Endothelial cell of umbilical vein (primary cell): Measurements from ENCODE around the gene TMEM131. TPM values are rescaled to one million over a fixed set of nuclear protein-coding genes. Genes with fewer than 3 reads are reported as not detected.

Experiments used
- BruUV-seq: library from RNA; stranded (reverse); fragments of 400-500 nt; replicated peaks from 2 replicates; lab custom pipeline; 2021; lab: Mats Ljungman, UMichigan
- CTCF ChIA-PET: fragments of 300-600, 350-600 bp; sonication (Branson Sonifier 250); formaldehyde crosslinking; loops from one replicate; lab custom pipeline; 2021; ENCODE audit warnings: antibody characterized with exemption, inconsistent platforms; lab: Charles Lee
- POLR2A ChIA-PET: fragments of 300-600, 350-600 bp; sonication (Branson Sonifier 250); formaldehyde crosslinking; loops from one replicate; lab custom pipeline; 2021; ENCODE audit warnings: antibody characterized with exemption, inconsistent platforms; lab: Charles Lee
- DNase-seq: peaks from one replicate; pipeline ENCODE4 v3.0.0-alpha.2; 2011; ENCODE audit warnings: low read depth, low spot score
- FAIRE-seq: peaks from 2 replicates; lab custom pipeline; 2011; peaks lifted over from hg19 to GRCh38; lab: Jason Lieb, UNC
- H2AFZ ChIP-seq: 2 replicates; pipeline ENCODE4 v1.6.0; 2012; ENCODE audit warnings: low read depth, low read length, control low read depth, inconsistent platforms
- H3K27ac ChIP-seq: 2 replicates; pipeline ENCODE4 v1.5.1; 2011; ENCODE audit warnings: low read depth, mild to moderate bottlenecking, control low read depth, low read length, moderate library complexity; ENCODE audit not compliant: insufficient read depth
- H3K27me3 ChIP-seq, 2 experiments: 2 replicates each; pipeline versions ENCODE4 v1.6.0 to v1.6.1; 2011; ENCODE audit warnings: low read length in 2 of 2, mixed read lengths in 1 of 2; ENCODE audit not compliant: control insufficient read depth in 2 of 2, insufficient read depth in 2 of 2
- H3K36me3 ChIP-seq, 2 experiments: 2 replicates in 1 of 2; 3 replicates in 1 of 2; pipeline ENCODE4 v1.5.1; 2011; ENCODE audit warnings: low read length in 2 of 2, mild to moderate bottlenecking in 1 of 2, moderate library complexity in 1 of 2; ENCODE audit not compliant: control insufficient read depth in 2 of 2, insufficient read depth in 2 of 2; ENCODE audit errors: extremely low read depth in 1 of 2
- H3K4me1 ChIP-seq: 3 replicates; pipeline ENCODE4 v1.5.1; 2011; ENCODE audit warnings: mild to moderate bottlenecking, low read length; ENCODE audit not compliant: control insufficient read depth, insufficient read depth; ENCODE audit errors: extremely low read depth
- H3K4me2 ChIP-seq: 2 replicates; pipeline ENCODE4 v1.6.1; 2011; ENCODE audit warnings: low read length, control low read depth, mixed read lengths; ENCODE audit not compliant: insufficient read depth
- H3K4me3 ChIP-seq, 3 experiments: fragments of 200-600 bp in 1 of 3; sonication (generic), shearing (Covaris generic) in 1 of 3; replicated peaks in 1 of 3; 2 replicates each; pipeline ENCODE4 v1.5.1; 2011 to 2016; ENCODE audit warnings: control low read depth in 3 of 3, low read length in 3 of 3, mild to moderate bottlenecking in 2 of 3, inconsistent platforms in 1 of 3, low read depth in 1 of 3, moderate library complexity in 1 of 3; ENCODE audit not compliant: insufficient read depth in 1 of 3
- H3K79me2 ChIP-seq: 2 replicates; pipeline ENCODE4 v1.6.0; 2012; ENCODE audit warnings: low read length, inconsistent platforms; ENCODE audit not compliant: control insufficient read depth, insufficient read depth
- H3K9ac ChIP-seq: replicated peaks from 2 replicates; pipeline ENCODE3; 2011; ENCODE audit warnings: low read length, control low read depth; ENCODE audit not compliant: insufficient read depth; ENCODE audit errors: extremely low read depth
- H3K9me1 ChIP-seq: replicated peaks from 3 replicates; pipeline ENCODE4 v1.6.0; 2011; ENCODE audit warnings: mild to moderate bottlenecking, low read length; ENCODE audit not compliant: control insufficient read depth, insufficient read depth; ENCODE audit errors: extremely low read depth
- H3K9me3 ChIP-seq: replicated peaks from 2 replicates; pipeline ENCODE4 v1.5.1; 2012; ENCODE audit warnings: low read length, inconsistent platforms; ENCODE audit not compliant: control insufficient read depth, insufficient read depth
- H4K20me1 ChIP-seq: replicated peaks from 2 replicates; pipeline ENCODE3; 2011; ENCODE audit warnings: mild to moderate bottlenecking, low read length; ENCODE audit not compliant: control insufficient read depth, insufficient read depth; ENCODE audit errors: extremely low read depth
- EZH2 ChIP-seq: IDR thresholded peaks from 2 replicates; pipeline ENCODE4 v1.6.1; 2012; ENCODE audit warnings: borderline replicate concordance, low read depth, mild to moderate bottlenecking, moderate library complexity, low read length, inconsistent platforms; ENCODE audit not compliant: severe bottlenecking
- FOS ChIP-seq: IDR thresholded peaks from 2 replicates; pipeline ENCODE4 v1.6.1; 2011; ENCODE audit warnings: mild to moderate bottlenecking, low read length, moderate library complexity, borderline replicate concordance; ENCODE audit not compliant: insufficient read depth
- GATA2 ChIP-seq: IDR thresholded peaks from 2 replicates; pipeline ENCODE4 v1.7.0; 2011; ENCODE audit warnings: low read depth, mild to moderate bottlenecking, moderate library complexity, mixed read lengths, low read length; ENCODE audit not compliant: insufficient read length, insufficient read depth
- JUN ChIP-seq: IDR thresholded peaks from 2 replicates; pipeline ENCODE4 v1.6.1; 2011; ENCODE audit warnings: borderline replicate concordance, low read depth; ENCODE audit not compliant: insufficient read length, insufficient read depth
- MYC ChIP-seq: IDR thresholded peaks from one replicate; pipeline ENCODE4 v1.6.1; 2011; ENCODE audit warnings: mild to moderate bottlenecking, low read depth, low read length
- POLR2A ChIP-seq: IDR thresholded peaks from 2 replicates; pipeline ENCODE4 v1.6.1; 2012; ENCODE audit warnings: low read depth, mild to moderate bottlenecking, control low read depth, low read length
- POLR2AphosphoS5 ChIP-seq: IDR thresholded peaks from 2 replicates; pipeline ENCODE4 v1.6.1; 2012; ENCODE audit warnings: low read depth, mild to moderate bottlenecking, control low read depth, low read length, moderate library complexity; ENCODE audit not compliant: insufficient read depth
- dilution Hi-C: fragments of 300-500 bp; cut with MboI; formaldehyde crosslinking; loops from one replicate; pipeline ENCODE4 v1.15.0; 2019; ENCODE audit warnings: low sequenced_read_pairs; ENCODE audit not compliant: extremely low pct_ligation_motif_present
- intact Hi-C: fragments of 100-400 bp; cut with micrococcal nuclease; formaldehyde crosslinking; loops from one replicate; pipeline ENCODE4 v1.10.0; 2022
- polyA plus RNA-seq, 4 experiments: library from polyadenylated mRNA; depleted of rRNA in 3 of 4; stranded (reverse) in 3 of 4; unstranded in 1 of 4; fragments of >200 nt; gene quantifications; 2 replicates each; pipeline versions ENCODE4 v1.2.1 to v1.2.3, GENCODE V29; 2011 to 2012; ENCODE audit warnings: missing spikeins in 1 of 4
- total RNA-seq: library from RNA; stranded (reverse); gene quantifications from 2 replicates; pipeline ENCODE4 v1.2.3, GENCODE V29; 2021
- TF ChIP-seq, protein P1 (sequence below): IDR thresholded peaks from 2 replicates; pipeline ENCODE4 v1.6.1; 2011; ENCODE audit not compliant: insufficient read depth, insufficient read length
- TF ChIP-seq, protein P2 (sequence below), 2 donors: IDR thresholded peaks; 1 replicate in 1 of 2; 2 replicates in 1 of 2; pipeline ENCODE4 v1.5.1; 2011; ENCODE audit warnings: low read length in 2 of 2, mild to moderate bottlenecking in 2 of 2, moderate library complexity in 2 of 2, control low read depth in 1 of 2, inconsistent platforms in 1 of 2, low read depth in 1 of 2; ENCODE audit not compliant: insufficient read depth in 1 of 2; ENCODE audit errors: extremely low read depth in 1 of 2

Gene TMEM131
- total and polyA plus RNA-seq, 2 donors (not counting 3 experiments of a cell fraction or from before 2014, with no cell fraction given) = 12.2 to 28.6 TPM

DNA sequence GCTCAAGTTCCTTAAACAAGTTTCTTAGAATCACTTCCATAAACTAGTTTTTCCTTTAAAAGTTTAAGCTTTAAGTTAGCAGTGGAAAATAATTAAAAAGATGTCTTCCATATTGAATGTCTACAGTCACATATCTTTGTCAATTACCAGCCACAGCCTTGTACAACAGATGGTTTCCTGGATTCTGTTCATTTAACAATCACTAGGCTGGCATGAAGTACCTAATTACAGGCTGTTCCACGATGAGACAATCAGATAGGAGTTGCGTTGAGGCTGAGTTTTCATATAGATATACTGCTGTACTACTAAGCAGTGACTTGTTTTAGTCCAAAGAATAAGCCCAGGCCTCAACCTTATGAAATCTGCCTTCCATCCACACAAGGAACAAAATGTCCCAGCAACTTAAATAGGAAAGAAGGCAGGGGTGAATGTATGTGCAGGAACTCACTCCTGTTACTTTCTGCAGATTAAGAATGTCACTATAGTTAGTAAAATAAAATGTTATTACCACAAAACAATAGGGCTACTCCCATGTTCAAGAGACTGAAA is 151.4 kb downstream of the TMEM131 start:
- no peaks in the 10 kb centered on the region for H3K79me2 ChIP-seq
- dilution Hi-C loops = no loop called here
- no peak overlapping the region for H3K27ac ChIP-seq
- no peaks in the 10 kb centered on the region for H3K27me3 ChIP-seq
- no peak overlapping the region for H3K4me2 ChIP-seq
- H3K9ac ChIP-seq = no peak overlapping the region
- CTCF ChIA-PET = interaction anchor here (0.8 to 1.0 kb wide), 2 partner anchors 8 to 10 kb away, joined by 3 to 4 read pairs; no protein-coding TSS in a partner anchor
- intact Hi-C loops = no loop called here
- BruUV-seq = no TSS peak
- DNase-seq (no peak), FAIRE-seq (no peak)
- POLR2A ChIA-PET = no interaction called here
- H2AFZ ChIP-seq = no peak overlapping the region
- H3K36me3 ChIP-seq = no peaks in the 10 kb centered on the region
- H4K20me1 ChIP-seq = no peaks in the 10 kb centered on the region
- no peak overlapping the region for H3K4me3 ChIP-seq
- H3K9me1 ChIP-seq = no peaks in the 10 kb centered on the region
- H3K4me1 ChIP-seq = no peaks in the 10 kb centered on the region
- H3K9me3 ChIP-seq = no peaks in the 10 kb centered on the region
- TF ChIP-seq FOS (no peak), EZH2 (no peak), MYC (no peak), GATA2 (no peak), POLR2A (no peak), JUN (no peak), POLR2AphosphoS5 (no peak)
- TF ChIP-seq, protein P1, sequence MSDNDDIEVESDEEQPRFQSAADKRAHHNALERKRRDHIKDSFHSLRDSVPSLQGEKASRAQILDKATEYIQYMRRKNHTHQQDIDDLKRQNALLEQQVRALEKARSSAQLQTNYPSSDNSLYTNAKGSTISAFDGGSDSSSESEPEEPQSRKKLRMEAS = no peak
- TF ChIP-seq, protein P2, sequence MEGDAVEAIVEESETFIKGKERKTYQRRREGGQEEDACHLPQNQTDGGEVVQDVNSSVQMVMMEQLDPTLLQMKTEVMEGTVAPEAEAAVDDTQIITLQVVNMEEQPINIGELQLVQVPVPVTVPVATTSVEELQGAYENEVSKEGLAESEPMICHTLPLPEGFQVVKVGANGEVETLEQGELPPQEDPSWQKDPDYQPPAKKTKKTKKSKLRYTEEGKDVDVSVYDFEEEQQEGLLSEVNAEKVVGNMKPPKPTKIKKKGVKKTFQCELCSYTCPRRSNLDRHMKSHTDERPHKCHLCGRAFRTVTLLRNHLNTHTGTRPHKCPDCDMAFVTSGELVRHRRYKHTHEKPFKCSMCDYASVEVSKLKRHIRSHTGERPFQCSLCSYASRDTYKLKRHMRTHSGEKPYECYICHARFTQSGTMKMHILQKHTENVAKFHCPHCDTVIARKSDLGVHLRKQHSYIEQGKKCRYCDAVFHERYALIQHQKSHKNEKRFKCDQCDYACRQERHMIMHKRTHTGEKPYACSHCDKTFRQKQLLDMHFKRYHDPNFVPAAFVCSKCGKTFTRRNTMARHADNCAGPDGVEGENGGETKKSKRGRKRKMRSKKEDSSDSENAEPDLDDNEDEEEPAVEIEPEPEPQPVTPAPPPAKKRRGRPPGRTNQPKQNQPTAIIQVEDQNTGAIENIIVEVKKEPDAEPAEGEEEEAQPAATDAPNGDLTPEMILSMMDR (IDR thresholded peaks at IDR 0.05; ENCODE audit: extremely low read depth in 1 of 2, insufficient read depth in 1 of 2, low read depth in 1 of 2, low read length in 2 of 2) = no peak
